ENCODE results near the gene IL16.
A peak's percentile ranks its signal among the peaks of the same experiment; 100 is the strongest.
"Not testable (repeated sequence)": the region's sequence is repeated elsewhere in the genome, so short reads cannot be mapped to it uniquely, and the experiment has no call there.

IL16 gene

GRCh38 chr15:81196576-81197254 lies at the start of gene IL16:
Gene IL16 (plus strand): TSS chr15:81196879. CDS start chr15:81225400, 28,521 bp downstream.
- DNase-seq = no peak
- in situ Hi-C loops (cut with HindIII; ENCODE audit: low pct_ligation_motif_present, low pct_unique_long_range_greater_than_20kb, low sequenced_read_pairs) = no loop called here

DNA sequence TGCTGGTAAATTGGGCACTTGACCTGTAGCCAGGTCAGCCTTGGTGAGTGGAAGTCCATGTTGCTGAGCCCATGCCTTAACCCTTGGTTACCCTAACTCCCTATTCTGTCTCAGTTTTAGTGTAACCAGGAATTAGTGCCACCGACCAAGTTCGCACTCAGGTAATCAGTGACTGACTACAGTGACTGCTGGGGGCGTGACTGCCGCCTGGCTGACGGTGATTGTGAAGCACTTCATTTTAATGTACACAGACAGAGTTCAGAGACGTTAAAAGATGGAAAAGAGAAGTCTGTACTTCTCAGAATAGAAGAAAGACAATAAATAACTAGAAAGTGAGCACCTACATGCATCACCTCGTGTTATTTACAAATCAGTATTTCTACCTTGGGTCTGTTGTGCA lies 45.3 kb upstream of the IL16 start:
- in situ Hi-C loops (cut with HindIII; ENCODE audit: low pct_ligation_motif_present, low pct_unique_long_range_greater_than_20kb, low sequenced_read_pairs) = no loop called here

GRCh38 chr15:81152339-81152738 lies 44.3 kb upstream of the IL16 start:
- DNase-seq = no peak
- in situ Hi-C loops (cut with HindIII; ENCODE audit: low pct_ligation_motif_present, low pct_unique_long_range_greater_than_20kb, low sequenced_read_pairs) = no loop called here

More for the DNA sequence above, 45.3 kb upstream of the IL16 start:
- DNase-seq = no peak

DNA sequence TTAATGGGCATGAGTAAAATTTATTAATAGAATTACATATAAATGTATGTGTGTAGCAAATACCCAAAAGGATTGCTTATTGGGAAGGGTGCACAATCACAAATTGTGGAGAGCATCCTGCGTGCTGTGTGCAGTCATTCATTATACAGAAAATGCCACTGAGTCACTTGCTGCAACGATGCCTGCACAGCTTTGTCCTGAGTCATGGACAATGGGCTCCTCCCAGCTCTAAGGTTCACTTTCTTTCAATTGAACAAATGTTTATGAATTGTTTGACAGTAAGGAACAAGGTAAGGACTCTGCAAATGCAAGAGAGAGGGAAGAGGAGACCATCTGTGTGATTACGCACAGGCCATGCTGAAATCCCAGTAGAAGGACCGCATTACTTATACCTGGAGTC lies 43.9 kb upstream of the IL16 start:
- in situ Hi-C loops (cut with HindIII; ENCODE audit: low pct_ligation_motif_present, low pct_unique_long_range_greater_than_20kb, low sequenced_read_pairs) = no loop called here

GRCh38 chr15:81155375-81156218 lies 41.1 kb upstream of the IL16 start:
- in situ Hi-C loops (cut with HindIII; ENCODE audit: low pct_ligation_motif_present, low pct_unique_long_range_greater_than_20kb, low sequenced_read_pairs) = no loop called here
- DNase-seq = peak; percentile 47

More for the DNA sequence above, 43.9 kb upstream of the IL16 start:
- peak; percentile 35 for DNase-seq

DNA sequence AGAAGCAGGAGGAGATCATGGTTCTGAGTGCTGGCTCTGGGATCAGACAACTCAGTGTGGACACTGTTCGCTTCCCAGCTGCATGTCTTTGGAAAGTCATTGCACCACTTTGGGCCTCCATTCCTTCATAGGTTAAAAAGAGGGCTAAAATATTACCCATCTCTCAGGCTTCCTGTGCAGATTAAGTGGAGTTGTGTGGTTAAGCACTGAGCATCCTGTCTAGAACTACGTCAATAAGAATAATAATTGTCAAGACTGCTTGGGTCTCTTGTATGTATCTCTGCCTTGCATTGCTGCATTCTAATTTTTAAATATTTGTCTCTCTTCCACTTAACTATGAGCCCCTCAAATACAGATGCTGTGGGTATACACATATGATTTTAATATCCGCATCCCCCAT lies 40.4 kb upstream of the IL16 start:
- DNase-seq = no peak
- in situ Hi-C loops (cut with HindIII; ENCODE audit: low pct_ligation_motif_present, low pct_unique_long_range_greater_than_20kb, low sequenced_read_pairs) = no loop called here

GRCh38 chr15:81157195-81157938 lies 39.3 kb upstream of the IL16 start:
- in situ Hi-C loops (cut with HindIII; ENCODE audit: low pct_ligation_motif_present, low pct_unique_long_range_greater_than_20kb, low sequenced_read_pairs) = no loop called here
- DNase-seq = no peak

DNA sequence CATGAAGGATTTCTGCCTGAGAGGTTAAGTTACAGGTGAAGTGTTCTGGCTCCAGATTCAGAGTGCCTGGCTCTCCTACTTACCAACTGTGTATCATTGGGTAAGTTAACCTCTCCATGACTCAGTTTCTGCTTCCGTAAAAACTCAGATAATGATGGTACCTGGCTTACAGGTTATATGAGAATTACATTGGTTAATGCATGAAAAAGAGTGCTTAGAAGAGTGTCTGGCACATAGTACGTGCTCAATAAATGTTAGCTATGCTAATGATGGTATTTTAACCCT lies 38.8 kb upstream of the IL16 start:
- in situ Hi-C loops (cut with HindIII; ENCODE audit: low pct_ligation_motif_present, low pct_unique_long_range_greater_than_20kb, low sequenced_read_pairs) = no loop called here
- no peak for DNase-seq

DNA sequence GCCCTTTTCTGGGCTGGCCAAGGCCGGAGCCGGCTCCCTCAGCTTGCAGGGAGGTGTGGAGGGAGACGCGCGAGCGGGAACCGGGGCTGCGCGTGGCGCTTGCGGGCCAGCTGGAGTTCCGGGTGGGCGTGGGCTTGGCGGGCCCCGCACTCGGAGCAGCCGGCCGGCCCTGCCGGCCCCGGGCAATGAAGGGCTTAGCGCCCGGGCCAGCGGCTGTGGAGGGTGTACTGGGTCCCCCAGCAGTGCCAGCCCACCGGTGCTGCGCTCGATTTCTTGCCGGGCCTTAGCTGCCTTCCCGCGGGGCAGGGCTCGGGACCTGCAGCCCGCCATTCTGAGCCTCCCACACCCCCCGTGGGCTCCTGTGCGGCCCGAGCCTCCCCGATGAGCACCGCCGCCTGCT lies 38.1 kb upstream of the IL16 start:
- DNase-seq; in situ Hi-C loops (cut with HindIII; ENCODE audit: low pct_ligation_motif_present, low pct_unique_long_range_greater_than_20kb, low sequenced_read_pairs): not testable (repeated sequence)

DNA sequence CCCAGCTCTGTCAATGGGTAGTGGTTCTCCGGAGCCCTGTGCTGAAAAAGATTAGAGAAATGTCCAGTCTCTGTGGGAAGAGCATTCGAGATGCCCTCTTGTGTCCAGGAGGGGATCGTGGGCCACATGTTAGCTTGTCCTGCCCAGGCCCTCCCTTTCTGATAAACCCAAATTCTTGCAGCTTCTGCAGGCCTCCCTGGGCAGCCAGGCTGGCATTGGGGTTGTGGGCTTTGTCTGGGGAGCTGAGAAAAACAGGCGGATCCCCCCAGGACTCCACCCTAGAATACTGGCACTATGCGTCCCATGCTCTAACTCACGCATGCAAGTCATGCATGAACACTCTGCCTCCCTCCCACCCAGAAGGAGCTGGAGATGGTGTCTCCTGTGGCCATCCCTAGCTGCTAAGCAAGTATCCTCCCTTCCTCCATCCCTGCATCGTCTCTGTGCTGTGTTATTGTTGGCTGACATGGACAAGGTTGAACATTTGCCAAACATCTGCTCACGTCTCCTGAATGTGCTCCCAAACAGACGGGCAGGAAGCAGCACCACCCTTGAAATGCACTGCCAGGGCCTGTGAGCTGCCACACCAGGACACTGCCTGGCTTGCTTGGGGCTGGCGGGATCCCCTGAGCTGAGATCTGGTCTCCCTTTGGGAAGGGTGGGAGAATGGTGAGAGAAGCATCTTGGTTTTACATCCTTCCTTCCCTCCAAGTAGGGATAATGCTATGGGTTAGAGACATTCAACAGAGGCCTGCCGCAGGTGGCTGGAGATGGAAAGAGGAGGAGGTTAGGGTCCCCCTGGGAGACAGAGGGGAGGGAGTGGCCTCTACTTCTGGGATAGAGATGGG lies 36.1 kb upstream of the IL16 start:
- in situ Hi-C loops (cut with HindIII; ENCODE audit: low pct_ligation_motif_present, low pct_unique_long_range_greater_than_20kb, low sequenced_read_pairs) = no loop called here
- no peak for DNase-seq

DNA sequence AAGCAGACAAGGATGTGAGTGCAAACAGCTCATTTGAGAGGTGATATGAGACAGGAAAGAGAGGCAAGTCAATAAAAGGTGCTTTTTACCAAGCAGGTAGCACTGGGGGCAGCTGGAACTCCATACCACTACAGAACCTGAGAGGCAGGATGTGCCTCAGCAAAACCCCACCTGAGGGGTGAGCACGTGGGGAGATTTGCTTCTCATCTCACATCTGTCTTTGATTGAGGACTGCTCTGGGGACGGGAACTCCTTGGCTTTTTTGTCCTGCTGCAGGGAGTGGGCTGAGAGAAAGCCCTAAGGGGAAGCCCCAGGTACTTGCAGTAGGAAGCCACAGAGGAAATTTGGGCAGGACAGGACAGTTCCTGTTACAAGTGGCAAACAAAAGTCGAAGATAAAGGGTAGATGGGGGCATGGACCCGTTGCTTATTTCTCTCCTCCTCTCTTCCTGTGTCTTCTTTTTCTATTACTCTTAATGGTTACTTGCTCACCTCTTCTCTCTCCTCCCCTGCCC lies 35.5 kb upstream of the IL16 start:
- in situ Hi-C loops (cut with HindIII; ENCODE audit: low pct_ligation_motif_present, low pct_unique_long_range_greater_than_20kb, low sequenced_read_pairs) = no loop called here
- DNase-seq = no peak

DNA sequence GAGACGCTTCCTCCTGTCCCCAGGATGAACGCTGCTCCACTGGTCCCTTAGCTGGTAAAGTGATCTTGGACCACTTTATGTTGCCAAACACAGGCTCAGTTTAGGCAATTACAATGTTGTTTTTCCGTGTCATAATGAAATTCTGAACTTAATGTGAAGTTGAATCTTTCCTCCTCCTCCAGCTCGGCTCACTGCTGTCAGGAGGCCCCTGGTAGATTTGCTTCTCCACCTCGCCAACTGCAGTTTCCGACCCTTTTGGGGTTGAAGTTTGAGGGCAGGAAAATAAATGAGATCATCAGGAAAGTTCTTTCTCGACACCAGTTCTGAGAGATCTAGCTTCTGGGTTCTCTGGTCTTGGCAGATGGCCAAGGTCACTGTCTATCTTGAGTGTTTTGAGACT lies 34.8 kb upstream of the IL16 start:
- in situ Hi-C loops (cut with HindIII; ENCODE audit: low pct_ligation_motif_present, low pct_unique_long_range_greater_than_20kb, low sequenced_read_pairs) = no loop called here

DNA sequence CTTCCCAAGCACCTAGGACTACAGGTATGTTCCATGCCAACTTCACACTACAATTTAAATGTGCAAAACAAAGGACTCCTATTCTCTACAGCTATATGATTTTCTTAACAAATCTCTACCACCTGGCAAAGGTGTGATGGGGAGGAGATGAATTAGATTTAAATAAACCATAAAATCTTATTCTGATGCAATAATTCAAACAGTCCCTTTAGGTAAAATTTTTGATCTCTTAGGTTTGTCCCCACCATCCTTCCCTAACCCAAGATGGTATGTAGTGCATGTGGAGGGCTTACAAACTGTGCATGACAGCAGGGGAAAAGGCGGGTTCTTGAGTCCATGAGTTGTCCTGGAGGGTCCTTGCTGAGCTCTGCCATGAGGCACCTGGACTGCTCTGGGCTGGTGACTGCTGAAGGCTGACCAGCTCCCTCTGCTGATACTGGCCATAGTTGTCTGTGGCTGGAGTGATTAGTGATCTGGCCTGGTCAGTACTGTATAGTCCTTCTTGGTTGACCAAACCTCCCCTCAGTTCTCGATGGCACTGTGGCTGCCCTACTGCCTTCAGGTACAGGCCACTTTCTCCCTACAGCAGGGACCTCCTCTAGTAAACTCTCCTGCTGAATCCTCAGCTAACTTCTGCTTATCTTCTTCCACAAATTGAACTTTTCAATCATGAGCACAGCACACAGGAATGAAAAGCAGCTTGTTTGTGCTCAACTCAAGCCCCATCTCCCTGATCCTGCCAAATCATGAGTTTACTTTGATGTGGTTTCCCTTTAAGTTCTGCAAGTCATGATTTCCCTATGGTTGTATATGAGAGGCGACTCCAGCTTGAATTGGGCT lies 32.5 kb upstream of the IL16 start:
- in situ Hi-C loops (cut with HindIII; ENCODE audit: low pct_ligation_motif_present, low pct_unique_long_range_greater_than_20kb, low sequenced_read_pairs) = no loop called here
- no peak for DNase-seq

More for the DNA sequence above, 34.8 kb upstream of the IL16 start:
- DNase-seq = no peak

GRCh38 chr15:81165535-81165934 lies 31.1 kb upstream of the IL16 start:
- in situ Hi-C loops (cut with HindIII; ENCODE audit: low pct_ligation_motif_present, low pct_unique_long_range_greater_than_20kb, low sequenced_read_pairs) = no loop called here
- no peak for DNase-seq

DNA sequence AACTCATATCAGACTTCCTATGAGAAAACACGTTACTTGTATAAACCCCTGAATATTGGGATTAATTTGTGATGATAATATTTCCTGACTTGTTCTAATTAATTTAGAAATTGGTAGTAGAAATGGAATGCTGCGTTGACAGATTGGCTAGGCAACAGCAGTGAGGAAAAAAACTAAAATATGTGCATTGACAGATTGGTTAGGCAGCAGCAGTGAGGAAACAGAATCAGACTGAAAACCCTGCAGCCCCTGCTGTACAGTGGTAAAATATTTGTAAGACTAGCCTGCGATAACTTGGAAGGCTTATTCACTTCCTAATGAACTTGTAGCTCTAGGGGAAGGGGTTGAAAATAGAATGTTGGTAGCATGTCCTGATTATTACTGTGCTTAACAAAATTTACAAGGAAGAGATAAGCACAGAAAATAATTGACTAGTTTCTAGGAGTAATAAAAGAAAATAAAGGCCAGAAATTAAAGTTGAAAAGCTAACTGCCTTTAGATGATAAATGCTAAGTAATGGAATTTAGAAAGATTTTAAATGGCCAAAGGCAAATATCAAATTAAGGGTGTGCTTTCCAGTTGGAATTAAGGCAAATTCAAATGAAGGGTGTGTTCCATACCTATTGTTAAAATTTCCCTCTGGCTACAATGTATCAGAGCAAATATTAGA lies 29.9 kb upstream of the IL16 start:
- DNase-seq = no peak

GRCh38 chr15:81168131-81168526 lies 28.6 kb upstream of the IL16 start:
- in situ Hi-C loops (cut with HindIII; ENCODE audit: low pct_ligation_motif_present, low pct_unique_long_range_greater_than_20kb, low sequenced_read_pairs) = no loop called here
- no peak for DNase-seq

More for the DNA sequence above, 29.9 kb upstream of the IL16 start:
- in situ Hi-C loops (cut with HindIII; ENCODE audit: low pct_ligation_motif_present, low pct_unique_long_range_greater_than_20kb, low sequenced_read_pairs) = no loop called here

GRCh38 chr15:81168644-81169043 lies 28.0 kb upstream of the IL16 start:
- in situ Hi-C loops (cut with HindIII; ENCODE audit: low pct_ligation_motif_present, low pct_unique_long_range_greater_than_20kb, low sequenced_read_pairs) = no loop called here
- DNase-seq = no peak
